Stimulated activated CD8-positive, alpha-beta memory T cell treated with anti-CD3 and anti-CD28 coated beads, Interleukin-2, amount 100 ng/mL, for 48 hours (primary cell): Measurements from ENCODE around the gene SLC35A2.
"Not testable (repeated sequence)": the region's sequence is repeated elsewhere in the genome, so short reads cannot be mapped to it uniquely, and the experiment has no call there.

Experiments used
- DNase-seq, 2 donors: peaks; one replicate each; pipeline ENCODE4 v3.0.0-alpha.2; 2020; ENCODE audit warnings: low read depth in 2 of 2

SLC35A2 gene

DNA sequence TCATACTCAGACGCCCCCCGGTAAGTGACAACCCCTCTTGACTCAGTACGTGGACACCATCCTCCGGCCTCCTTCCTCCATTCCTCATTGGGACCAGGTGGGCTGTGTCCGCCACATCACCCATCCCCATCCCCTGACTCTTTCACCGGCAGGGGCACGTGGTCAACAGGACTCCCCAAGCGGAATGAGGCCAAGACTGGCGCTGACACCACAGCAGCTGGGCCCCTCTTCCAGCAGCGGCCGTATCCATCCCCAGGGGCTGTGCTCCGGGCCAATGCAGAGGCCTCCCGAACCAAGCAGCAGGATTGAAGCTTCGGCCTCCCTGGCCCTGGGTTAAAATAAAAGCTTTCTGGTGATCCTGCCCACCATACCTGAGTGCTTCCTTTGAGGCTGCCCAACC lies 8.7 kb downstream of the SLC35A2 start:
- no peak for DNase-seq

DNA sequence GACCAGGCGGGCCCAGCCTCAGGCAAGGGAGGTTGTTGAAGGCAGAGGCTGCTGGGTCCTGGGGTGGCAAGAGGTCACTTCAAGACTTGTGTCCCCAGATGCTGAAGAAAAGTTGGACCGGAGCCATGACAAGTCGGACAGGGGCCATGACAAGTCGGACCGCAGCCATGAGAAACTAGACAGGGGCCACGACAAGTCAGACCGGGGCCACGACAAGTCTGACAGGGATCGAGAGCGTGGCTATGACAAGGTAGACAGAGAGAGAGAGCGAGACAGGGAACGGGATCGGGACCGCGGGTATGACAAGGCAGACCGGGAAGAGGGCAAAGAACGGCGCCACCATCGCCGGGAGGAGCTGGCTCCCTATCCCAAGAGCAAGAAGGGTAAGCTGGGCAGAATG lies 9.3 kb downstream of the SLC35A2 start:
- DNase-seq, result no peak

DNA sequence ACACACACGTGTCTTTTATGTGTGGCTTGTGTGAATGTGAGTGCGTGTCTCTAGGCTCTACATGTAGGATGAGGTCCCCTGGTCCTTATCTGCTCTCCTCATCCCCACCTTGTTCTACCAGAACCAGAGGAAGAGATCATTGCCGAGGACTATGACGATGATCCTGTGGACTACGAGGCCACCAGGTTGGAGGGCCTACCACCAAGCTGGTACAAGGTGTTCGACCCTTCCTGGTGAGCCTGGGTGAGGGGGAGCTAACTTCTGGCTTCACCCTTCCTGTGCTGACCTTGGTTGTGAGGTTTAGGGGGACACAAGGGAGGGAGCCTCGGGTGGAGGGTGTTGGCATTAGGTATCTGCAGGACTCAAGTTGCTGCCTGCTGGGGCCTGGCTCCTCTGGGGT lies 10.4 kb downstream of the SLC35A2 start:
- DNase-seq, result no peak

GRCh38 chrX:48899078-48899410 lies 12.4 kb downstream of the SLC35A2 start:
- DNase-seq, result no peak

DNA sequence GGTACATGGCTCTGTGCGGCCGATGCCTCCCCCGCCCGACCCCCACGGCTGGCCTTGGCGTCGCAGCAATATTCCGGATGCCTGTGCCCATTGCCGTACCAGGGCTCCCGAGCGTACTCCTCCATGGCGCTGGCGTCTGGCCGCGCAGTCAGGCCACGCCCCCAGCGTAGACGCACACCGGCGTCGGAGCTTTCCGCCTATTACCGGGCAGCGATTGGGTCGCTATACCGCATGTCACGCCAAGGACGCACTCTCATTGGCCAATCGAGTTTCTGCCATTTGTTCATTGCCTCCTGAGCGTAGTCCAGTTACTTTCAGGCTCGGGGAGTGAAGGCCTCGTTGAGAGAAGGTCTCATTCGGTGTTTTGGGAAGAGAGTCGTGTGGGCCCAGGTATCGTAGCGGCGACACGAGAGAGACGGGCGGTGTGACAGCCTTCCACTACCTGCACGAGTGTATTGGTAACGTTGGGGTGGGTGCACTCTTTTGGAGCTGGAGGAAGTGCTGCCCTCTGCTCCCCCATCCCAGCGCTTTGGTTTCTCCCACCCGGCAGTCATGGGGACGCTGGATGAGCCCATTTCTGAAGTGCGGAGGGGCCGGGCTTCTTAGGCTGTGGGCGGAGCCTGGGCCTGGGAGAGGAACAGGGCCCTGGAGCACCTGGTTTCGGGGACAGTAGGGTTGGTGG lies 13.7 kb downstream of the SLC35A2 start, which contains the start of the genes PQBP1 and TIMM17B:
Gene PQBP1 (plus strand): TSS at position 306 of the 682 bp plus-strand sequence. CDS start 580 bp downstream, outside the sequence.
Gene TIMM17B (minus strand): TSS at position 144 of the 682 bp plus-strand sequence. CDS start 19 bp downstream, at position 125.
- peak; percentile 70 to 74 for DNase-seq

DNA sequence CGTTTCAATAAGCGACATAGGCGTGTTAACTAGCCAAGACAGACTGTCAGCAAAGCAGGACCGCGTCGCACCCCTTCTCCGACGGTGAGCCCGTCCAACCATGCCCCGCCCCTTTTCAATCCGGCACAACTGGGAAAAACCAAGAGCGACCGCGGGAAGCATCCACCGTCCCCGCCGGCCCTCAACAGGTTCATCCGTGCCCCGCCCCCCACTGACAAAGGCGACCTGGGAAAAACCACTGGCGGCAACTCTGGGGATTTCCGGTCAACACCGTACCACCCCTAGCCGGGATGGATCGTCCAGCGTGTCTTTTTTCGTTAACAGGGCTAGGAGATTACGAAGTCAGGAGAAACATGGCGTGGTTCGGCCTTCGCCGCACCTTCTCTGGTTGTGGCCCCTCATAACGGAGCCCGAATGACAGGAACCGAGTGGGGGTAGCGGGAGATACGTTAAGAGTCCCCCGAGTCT lies 14.3 kb downstream of the SLC35A2 start:
- peak in 1 of 2 donors; percentile 47 for DNase-seq

GRCh38 chrX:48896611-48897011 lies 14.8 kb downstream of the SLC35A2 start:
- no peak for DNase-seq

- DNase-seq, result no peak
Measured at GRCh38 chrX:48894891-48895290, 16.6 kb downstream of the SLC35A2 start.

- no peak for DNase-seq
Measured at GRCh38 chrX:48893556-48894348, 17.7 kb downstream of the SLC35A2 start.

GRCh38 chrX:48892896-48893295 lies 18.6 kb downstream of the SLC35A2 start:
- DNase-seq, result no peak

DNA sequence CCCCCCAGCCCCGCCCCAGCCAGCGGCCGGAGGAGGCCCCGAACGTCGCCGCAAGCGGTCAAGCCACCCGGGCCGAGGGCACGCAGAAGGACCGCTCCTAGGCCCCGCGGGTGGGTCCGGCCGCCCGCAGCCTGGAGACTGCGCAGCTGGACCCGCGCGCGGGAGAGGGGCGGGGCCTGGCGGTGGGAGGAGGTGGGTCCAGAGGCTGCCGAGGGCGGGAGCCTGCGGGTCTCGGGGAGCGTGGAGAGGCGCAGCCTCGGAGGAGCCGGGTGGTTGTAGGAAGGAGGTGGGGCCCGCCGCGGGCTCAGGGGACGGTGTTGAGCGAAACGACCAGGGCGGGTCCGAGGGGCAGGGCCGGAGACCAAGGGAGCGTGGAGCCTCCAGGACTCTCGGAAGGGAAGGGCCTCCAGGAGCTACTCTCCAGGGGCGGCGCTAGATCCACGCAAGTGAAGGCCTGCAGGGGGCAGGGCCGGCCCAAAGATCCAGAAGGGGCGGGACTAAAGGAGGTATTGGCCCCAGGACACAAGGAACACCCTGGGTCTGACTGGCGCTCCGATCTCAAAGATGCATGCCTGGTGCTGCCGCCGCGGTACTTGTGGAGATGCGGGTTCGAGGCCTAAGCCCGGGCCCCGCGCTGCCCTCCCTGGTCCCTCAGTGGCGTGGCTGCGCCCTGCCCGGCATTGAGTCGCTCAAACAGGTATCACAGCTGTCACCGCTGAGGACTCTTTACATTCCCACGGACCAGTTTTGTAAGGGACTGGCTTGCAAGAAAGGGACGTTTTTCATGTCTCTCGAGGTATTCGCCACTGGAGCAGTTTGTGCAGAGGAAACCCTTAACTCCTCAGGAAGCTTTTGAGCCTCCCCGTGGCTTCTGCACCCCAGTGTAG lies 19.8 kb downstream of the SLC35A2 start:
- DNase-seq, result peak; percentile 47 to 59

GRCh38 chrX:48890934-48891401 lies 20.5 kb downstream of the SLC35A2 start:
- DNase-seq, result no peak

GRCh38 chrX:48890296-48890925 lies 21.0 kb downstream of the SLC35A2 start:
- DNase-seq, result no peak

- DNase-seq, result not testable (repeated sequence)
Measured at GRCh38 chrX:48886586-48886985, 24.9 kb downstream of the SLC35A2 start.

DNA sequence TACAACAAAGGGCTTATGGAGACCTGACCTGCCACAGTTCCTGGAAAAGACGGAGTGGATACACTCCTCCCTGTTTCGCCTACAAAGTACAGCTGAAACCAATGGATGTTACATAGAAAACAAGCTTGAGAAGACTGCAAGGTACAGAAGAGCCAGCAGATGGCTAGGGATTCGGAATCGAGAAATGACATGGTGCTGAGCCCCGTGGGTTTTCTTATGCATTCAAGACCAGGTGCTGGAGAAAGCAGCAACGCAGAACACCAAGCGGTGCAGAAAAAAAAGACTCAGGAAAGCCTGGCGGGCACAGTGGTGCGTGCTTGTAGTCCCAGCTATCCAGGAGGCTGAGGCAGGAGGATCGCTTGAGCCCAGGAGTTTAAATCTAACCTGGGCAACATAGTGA lies 27.7 kb downstream of the SLC35A2 start:
- no peak for DNase-seq

- DNase-seq, result not testable (repeated sequence)
Measured at GRCh38 chrX:48876944-48877343, 34.5 kb downstream of the SLC35A2 start.

DNA sequence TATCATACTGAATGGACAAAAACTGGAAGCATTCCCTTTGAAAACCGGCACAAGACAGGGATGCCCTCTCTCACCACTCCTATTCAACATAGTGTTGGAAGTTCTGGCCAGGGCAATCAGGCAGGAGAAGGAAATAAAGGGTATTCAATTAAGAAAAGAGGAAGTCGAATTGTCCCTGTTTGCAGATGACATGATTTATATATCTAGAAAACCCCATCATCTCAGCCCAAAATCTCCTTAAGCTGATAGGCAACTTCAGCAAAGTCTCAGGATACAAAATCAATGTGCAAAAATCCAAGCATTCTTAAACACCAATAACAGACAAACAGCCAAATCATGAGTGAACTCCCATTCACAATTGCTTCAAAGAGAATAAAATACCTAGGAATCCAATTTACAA lies 39.4 kb downstream of the SLC35A2 start:
- DNase-seq, result not testable (repeated sequence)

- DNase-seq, result no peak
Measured at GRCh38 chrX:48864210-48864609, 47.2 kb downstream of the SLC35A2 start.

DNA sequence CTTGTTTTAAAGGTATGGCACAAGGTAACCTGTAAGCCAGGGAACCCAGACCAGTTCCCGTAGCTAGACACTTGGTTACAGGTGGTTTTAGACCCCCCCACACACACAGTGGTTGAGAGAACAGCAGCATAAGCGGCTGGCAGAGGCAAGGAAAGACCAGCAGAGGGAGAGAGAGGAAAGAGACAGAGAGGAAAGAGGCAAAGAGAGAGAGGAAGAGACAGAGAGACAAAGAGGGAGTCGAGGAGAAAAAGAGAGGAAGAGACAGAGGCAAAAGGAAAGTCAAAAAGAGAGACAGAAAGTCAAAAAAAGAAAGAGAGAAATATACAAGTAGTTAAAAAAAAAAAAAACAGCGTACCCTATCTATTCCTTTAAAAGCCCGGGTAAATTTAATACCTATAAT lies 56.5 kb downstream of the SLC35A2 start:
- DNase-seq, result no peak

GRCh38 chrX:48854121-48854804 lies 57.2 kb downstream of the SLC35A2 start:
- not testable (repeated sequence) for DNase-seq

DNA sequence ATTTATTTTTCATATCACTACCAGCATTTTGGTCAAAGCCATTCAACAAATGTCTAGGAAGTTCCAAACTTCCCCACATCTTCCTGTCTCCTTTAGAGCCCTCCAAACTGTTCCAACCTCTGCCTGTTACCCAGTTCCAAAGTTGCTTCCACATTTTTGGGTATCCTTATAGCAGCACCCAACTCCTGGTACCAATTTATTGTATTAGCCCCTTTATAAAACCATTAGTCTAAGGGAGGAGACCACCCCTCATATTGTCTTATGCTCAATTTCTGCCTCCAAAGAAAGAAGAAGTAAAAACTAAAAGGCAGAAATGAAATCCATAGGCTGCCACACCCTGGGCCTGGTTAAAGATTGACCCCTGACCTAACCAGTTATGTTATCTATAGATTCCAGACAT lies 58.0 kb downstream of the SLC35A2 start:
- not testable (repeated sequence) for DNase-seq
